Bronchial epithelial cell (primary cell): Measurements from ENCODE around the gene MAPKAPK2. TPM values are rescaled to one million over a fixed set of nuclear protein-coding genes. Genes with fewer than 3 reads are reported as not detected.

Source experiments
- DNase-seq: peaks from one replicate; pipeline ENCODE4 v3.0.0-alpha.2; 2010; ENCODE audit warnings: low read depth
- FAIRE-seq: peaks from 2 replicates; lab custom pipeline; 2011; peaks lifted over from hg19 to GRCh38; lab: Jason Lieb, UNC
- H3K27me3 ChIP-seq: 2 replicates; pipeline ENCODE4 v1.5.1; 2011; ENCODE audit warnings: low read length; ENCODE audit not compliant: control insufficient read depth, insufficient read depth
- H3K36me3 ChIP-seq: 2 replicates; pipeline ENCODE4 v1.5.1; 2011; ENCODE audit warnings: low read length; ENCODE audit not compliant: control insufficient read depth, insufficient read depth
- H3K4me3 ChIP-seq: 2 replicates; pipeline ENCODE4 v1.5.1; 2011; ENCODE audit warnings: mild to moderate bottlenecking, low read depth, low read length, control low read depth
- CTCF ChIP-seq: IDR thresholded peaks from 2 replicates; pipeline ENCODE4 v1.5.1; 2011; ENCODE audit warnings: mild to moderate bottlenecking, moderate library complexity, low read length, control low read depth, inconsistent platforms; ENCODE audit not compliant: insufficient read depth, severe bottlenecking
- total RNA-seq: library from RNA; depleted of rRNA; stranded (reverse); fragments of >200 nt; gene quantifications from 2 replicates; pipeline ENCODE4 v1.2.1, GENCODE V29; 2014

The MAPKAPK2 gene
- total RNA-seq, 1 donor from 2014 or later = 23.2 TPM

- FAIRE-seq (no peak), DNase-seq (no peak)
- no peak for TF ChIP-seq CTCF
- Histone ChIP-seq H3K4me3 (no peak overlapping the region), H3K27me3 (no peaks in the 10 kb centered on the region), H3K36me3 (peaks cover 7% of the 10 kb centered on the region)
These were observed 53.1 kb downstream of the MAPKAPK2 start for GRCh38 chr1:206737729-206738201.

GRCh38 chr1:206738370-206739366, 54.0 kb downstream of the MAPKAPK2 start:
- FAIRE-seq (no peak), DNase-seq (peak; percentile 51)
- Histone ChIP-seq H3K36me3 (peaks cover 3% of the 10 kb centered on the region), H3K4me3 (no peak overlapping the region), H3K27me3 (no peaks in the 10 kb centered on the region)
- TF ChIP-seq CTCF = peak; percentile 33

- DNase-seq (peak; percentile 12), FAIRE-seq (no peak)
- Histone ChIP-seq H3K4me3 (no peak overlapping the region), H3K36me3 (peaks cover 2% of the 10 kb centered on the region), H3K27me3 (no peaks in the 10 kb centered on the region)
- no peak for TF ChIP-seq CTCF
These were observed 54.8 kb downstream of the MAPKAPK2 start for GRCh38 chr1:206739411-206740076.

- FAIRE-seq (no peak), DNase-seq (no peak)
- Histone ChIP-seq H3K4me3 (no peak overlapping the region), H3K27me3 (no peaks in the 10 kb centered on the region), H3K36me3 (no peaks in the 10 kb centered on the region)
- TF ChIP-seq CTCF = no peak
These were observed 56.5 kb downstream of the MAPKAPK2 start for GRCh38 chr1:206741142-206741701.

GRCh38 chr1:206742719-206743383, 58.1 kb downstream of the MAPKAPK2 start:
- H3K27me3 ChIP-seq = no peaks in the 10 kb centered on the region
- DNase-seq = no peak
- TF ChIP-seq CTCF = no peak
- FAIRE-seq = no peak
- H3K4me3 ChIP-seq = no peak overlapping the region
- no peaks in the 10 kb centered on the region for H3K36me3 ChIP-seq
